NK-92 treated with Interleukin-12 subunit alpha and Interleukin-12 subunit beta, amount 100 ng/mL, for 24 hours (cell line): ENCODE results near the gene FRMD8.
"Not testable (repeated sequence)": the region's sequence is repeated elsewhere in the genome, so short reads cannot be mapped to it uniquely, and the experiment has no call there.

ENCODE experiments used
- DNase-seq: peaks from one replicate; lab custom pipeline; 2025; lab: John Stamatoyannopoulos, UW

Gene FRMD8

DNA sequence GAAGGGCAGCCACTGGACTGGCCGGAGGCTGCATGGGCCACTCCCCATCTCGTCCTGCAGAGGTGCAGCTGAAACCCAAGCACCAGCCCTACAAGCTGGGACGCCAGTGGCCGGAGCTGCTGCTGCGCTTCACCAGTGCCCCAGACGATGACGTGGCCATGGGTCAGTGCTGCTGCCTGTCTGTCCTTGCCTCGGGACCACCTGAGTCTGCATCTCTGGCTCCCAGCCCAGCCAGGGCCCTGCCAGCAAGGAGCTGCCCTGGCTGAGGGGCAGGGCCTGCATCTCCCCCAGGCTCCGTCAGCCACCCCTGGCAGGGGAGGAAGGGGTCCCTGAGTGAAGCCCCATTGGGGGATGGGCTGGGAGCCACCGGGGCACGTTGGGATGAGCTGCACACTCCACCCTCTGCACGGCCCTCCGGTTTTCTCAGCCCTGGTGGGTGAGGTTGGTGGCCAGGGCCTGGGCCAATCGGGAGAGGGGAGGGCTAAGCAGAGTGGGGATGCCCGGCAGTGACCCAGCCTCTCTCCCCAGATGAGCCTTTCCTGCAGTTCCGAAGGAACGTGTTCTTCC is 7.2 kb downstream of the FRMD8 start:
- DNase-seq, result no peak

DNA sequence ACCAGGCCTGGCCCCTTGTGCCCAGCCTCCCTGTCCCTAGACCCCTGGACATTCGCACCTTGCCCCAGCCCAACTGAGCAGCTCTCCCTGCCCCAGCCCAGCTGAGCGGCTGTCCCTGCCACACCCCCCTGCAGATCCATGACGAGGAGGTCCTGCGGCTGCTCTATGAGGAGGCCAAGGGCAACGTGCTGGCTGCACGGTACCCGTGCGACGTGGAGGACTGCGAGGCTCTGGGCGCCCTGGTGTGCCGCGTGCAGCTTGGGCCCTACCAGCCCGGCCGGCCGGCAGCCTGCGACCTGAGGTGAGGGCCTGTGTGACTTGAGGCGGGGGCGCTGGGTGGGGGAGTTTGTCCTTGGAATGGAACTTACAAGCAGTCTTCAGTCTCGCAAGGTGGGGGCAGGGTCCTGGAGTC is 7.7 kb downstream of the FRMD8 start:
- no peak for DNase-seq

- DNase-seq, result no peak
Observed at GRCh38 chr11:65395961-65396530, 9.6 kb downstream of the FRMD8 start.

DNA sequence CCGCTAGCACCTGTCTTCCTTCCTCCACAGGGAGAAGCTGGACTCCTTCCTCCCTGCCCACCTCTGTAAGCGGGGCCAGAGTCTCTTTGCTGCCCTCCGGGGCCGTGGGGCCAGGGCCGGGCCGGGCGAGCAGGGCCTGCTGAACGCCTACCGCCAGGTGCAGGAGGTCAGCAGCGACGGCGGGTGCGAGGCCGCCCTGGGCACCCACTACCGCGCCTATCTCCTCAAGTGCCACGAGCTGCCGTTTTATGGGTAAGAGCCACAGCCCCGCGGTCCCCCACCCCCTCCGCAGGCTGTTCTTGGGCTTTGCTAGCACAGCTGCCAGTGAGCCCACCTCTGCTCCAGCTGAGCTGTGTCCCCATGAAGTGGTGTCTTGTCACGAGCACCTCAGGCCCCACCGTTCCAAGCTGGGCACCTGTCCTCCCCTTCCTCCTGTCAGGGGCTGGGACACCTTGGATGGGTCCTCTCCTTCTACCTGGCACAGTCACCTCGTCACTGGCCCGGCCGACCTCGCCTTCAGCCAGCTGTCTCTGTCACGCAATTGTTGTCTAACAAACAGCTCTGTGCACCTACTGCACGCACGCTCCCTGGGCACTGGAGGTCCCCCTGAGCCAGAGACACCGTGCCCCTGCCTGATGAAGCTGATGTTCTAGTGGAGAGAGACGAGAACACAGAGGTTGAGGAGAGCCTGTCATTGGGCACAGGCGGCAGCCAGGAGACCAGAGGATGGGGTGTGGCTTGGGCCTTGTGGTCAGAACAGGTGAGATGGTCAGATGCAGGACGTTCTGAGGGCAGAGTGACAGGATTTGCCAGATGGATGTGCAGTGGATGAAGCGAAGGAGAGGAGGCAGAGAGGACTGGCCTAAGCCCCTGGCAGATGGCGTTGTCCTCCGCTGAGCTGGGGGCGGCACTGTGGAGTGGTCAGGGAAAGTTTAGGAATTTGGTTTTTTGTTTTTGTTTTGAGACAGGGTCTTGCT is 10.6 kb downstream of the FRMD8 start:
- no peak for DNase-seq

DNA sequence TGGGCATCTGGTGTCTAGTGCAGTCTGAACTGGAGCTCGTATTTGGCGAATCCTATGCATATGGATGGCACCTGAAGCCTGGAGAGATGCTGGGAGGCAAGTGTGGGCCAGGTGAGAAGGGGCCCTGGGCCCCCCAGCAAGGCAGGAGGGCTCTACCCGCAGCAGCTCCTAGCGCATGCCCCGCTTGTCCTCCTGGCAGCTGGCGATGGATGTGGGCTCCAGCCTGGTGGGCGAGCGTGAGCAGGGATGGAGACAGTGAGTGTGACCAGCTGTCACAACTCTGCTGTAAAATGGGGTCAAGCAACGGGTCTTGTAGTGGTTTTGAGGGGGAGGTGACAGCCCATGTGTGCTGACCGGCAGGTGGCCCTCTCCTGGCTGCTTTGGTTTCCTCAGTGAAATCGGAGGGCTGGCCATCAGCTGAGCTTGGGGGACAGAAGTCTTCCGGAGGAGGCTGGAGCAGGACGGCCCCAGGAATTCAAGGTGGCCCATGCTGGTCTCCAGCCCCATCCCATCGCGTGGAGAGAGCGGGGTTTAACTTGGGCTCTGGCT is 12.0 kb downstream of the FRMD8 start:
- DNase-seq, result no peak

- no peak for DNase-seq
Observed at GRCh38 chr11:65399249-65399648, 12.8 kb downstream of the FRMD8 start.

DNA sequence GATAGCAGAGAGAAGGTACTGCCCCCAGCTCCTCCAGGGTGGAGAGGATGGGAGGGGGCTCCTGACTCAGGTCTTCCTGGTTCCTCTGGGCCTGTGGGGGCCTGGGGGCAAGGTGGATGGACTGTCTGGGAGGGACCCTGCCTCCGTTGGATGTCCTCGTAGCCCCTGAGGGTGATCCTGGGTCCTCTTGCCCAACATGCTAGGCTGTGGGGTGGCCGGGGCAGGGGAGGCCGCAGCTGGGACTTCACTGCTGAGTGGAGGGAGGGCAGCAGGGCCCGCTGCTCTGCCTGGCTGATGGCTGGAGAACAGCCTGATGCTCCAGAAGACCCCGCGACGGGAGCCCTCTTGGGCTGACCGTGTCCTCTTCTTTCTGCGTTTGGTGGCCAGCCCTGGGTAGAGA is 13.4 kb downstream of the FRMD8 start:
- DNase-seq, result no peak

DNA sequence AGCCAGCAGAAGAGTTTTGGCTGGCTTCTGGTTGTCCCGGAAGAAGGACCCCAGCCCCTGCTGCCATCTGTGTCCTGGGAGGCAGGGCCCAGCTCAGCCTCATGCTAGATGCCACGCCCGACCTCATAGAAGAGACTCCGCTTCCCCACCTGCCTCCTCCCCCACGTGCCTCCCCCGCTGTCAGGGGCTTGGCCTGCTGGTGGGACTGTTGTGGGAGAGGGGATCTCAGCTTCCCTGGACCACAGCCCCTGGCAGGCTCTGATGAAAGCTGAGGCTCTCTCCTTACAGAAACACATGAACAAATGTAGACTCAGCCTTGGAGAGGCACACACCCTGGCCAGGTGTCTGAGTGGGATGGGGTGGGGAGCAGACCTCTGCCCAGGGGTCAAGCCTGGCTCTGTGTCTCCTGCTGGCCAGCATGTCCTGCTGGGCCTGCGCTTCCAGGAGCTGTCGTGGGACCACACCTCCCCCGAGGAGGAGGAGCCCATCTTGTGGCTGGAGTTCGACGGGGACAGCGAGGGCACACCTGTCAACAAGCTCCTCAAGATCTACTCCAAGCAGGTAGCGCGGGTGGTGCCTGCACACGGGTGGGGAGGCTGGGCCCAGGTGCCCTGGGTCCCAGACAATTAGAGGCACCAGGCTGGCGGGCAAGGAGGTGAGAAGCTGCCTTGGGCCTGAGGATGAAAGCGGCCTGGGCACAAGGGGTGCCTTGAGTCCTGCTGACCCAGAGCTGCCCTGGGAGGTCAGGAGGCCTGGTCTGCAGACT is 14.1 kb downstream of the FRMD8 start:
- DNase-seq, result no peak

DNA sequence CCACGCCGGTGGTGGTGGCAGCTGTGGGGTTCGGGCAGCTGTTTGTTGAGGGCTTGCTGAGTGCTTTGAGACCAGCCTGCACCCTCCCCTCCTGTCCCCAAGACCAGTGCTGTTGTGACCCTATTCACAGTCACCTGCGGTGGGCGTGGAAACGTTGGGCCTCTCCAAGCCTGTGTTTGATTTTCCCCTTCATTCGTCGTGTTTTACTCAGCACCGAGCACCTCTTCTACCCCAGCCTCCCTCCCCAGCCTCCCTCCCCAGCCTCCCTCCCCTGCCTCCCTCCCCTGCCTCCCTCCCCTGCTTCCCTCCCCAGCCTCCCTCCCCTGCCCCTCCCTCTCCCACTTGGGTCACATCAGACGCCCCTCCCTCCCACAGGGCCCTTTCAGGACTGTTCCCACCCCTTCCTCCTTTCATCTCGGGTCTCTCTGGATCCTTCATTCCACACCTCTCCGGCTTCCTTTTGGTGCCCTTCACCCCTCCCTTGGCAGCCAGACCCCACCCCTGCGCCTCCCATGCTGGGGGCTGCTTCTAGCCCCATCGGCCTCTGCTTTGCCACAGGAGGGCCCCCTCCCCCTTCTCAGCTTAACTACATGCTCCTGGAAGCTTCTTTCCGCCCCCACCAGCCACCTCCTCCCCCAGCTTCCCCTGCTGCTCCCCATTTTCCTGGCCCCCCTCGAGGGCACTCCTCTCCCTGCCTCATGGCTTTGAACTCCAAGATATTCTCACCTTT is 14.8 kb downstream of the FRMD8 start:
- DNase-seq, result no peak

GRCh38 chr11:65401803-65402248 is 15.4 kb downstream of the FRMD8 start:
- no peak for DNase-seq

DNA sequence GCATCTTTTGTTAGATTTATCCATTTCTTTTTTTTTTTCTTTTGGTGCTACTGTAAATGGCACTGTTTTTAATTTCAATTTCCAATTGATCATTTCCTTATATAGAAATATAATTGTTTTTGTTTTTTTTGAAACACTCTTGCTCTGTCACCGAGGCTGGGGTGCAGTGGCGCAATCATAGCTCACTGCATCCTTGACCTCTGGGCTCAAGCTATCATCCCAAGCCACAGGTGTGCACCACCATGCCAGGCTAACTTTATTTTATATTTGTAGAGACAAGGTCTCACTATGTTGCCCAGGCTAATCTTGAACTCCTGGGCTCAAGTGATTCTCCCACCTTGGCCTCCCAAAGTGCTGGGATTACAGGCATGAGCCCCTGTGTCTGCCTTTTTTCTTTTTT is 16.4 kb downstream of the FRMD8 start:
- DNase-seq, result no peak

DNA sequence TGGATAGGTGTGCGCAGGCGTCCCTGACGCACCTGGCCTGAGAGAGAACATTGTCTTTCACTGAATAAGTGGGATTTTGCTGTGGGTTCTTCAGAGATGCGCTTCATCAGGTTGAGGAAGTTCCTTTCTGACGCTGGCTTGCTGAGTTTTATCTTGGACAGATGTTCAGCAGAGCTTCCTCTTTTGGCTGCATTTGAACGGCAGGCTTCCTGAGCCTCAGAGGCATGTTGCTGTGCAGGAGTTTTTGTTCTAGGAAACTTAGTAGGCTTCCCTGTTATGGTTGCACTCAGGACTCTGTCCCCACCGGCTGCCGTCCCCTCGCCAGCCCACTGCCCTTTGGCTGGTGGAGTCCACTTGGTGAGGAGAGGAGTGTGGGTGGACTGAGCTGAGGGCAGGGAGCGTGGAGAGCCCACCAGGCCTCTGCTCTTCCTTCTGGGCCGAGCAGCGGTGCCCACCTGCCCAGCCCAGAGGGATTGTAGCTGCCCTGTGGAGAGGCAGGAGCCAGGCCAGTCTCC is 17.2 kb downstream of the FRMD8 start:
- DNase-seq, result no peak

DNA sequence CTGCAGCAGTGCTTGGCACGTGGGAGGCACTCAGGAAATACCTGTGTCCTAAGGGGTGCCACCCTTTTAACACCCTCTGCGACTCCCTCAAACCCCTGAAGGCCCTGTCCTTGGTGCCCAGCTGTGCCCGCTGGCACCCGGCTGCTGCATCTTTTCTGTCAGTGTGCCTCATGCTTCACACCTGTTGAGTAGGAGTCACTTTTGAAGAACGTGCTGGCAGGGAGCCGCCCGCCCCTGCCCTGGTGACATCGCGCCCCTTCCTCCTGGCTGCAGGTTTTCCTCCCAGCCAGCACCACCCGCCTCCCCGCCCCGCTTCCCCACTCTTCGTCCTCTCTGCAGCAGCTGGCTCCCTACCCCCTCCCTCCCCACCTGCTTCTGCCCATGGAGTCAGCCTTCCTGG is 17.8 kb downstream of the FRMD8 start:
- no peak for DNase-seq

- no peak for DNase-seq
Observed at GRCh38 chr11:65404638-65405339, 18.4 kb downstream of the FRMD8 start.

DNA sequence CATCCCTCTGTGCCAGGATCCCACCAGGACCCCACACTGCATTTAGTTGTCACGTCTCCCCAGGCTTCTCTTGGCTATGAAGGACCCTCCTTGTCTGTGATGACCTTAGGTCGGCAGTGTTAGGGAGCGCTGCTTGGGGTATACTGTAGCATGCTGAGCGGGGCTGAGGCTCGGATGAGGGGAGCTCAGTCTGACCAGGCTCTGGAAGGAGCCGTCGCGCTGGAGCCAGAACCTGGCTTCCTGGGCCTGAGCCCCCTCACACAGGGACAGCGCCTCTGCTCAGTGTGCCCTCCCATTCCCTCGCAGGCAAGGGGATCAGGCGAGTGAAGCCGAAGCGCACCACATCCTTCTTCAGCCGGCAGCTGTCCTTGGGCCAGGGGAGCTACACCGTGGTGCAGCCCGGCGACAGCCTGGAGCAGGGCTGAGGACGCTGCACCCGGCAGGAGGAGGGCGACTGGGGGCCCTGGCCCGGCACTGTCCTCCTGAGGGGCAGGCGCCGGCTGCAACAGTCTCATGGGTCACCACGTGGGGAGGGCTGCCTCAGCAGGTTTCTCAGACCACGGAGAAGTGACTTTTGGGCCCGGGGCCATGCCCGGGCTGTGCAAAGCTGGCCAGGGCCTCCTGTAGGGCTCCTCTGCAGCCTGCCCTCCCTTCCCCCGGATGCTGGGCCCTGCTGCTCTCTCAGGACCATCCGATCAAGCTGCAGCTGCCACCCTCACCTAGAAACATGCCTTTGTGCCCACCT is 24.7 kb downstream of the FRMD8 start:
- DNase-seq, result no peak

DNA sequence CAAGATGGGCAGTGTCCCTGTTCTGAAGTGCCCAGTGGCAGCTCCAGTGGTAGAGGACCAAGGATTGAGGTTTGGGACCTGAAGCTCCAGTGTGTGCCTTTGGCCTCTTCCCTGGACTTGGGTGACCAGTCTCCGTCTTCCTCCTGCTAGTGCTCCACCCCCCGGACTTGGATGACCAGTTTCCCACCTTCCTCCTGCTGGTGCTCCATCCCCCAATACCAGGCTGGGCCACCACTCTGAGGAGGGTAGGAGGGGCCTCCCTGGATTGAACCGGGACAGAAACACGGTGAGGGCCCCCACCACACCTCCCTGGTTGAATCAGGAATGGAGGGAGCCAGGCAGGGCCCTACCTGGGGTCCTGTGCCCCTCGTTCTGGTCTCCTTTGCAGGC is 25.2 kb downstream of the FRMD8 start:
- DNase-seq, result no peak

DNA sequence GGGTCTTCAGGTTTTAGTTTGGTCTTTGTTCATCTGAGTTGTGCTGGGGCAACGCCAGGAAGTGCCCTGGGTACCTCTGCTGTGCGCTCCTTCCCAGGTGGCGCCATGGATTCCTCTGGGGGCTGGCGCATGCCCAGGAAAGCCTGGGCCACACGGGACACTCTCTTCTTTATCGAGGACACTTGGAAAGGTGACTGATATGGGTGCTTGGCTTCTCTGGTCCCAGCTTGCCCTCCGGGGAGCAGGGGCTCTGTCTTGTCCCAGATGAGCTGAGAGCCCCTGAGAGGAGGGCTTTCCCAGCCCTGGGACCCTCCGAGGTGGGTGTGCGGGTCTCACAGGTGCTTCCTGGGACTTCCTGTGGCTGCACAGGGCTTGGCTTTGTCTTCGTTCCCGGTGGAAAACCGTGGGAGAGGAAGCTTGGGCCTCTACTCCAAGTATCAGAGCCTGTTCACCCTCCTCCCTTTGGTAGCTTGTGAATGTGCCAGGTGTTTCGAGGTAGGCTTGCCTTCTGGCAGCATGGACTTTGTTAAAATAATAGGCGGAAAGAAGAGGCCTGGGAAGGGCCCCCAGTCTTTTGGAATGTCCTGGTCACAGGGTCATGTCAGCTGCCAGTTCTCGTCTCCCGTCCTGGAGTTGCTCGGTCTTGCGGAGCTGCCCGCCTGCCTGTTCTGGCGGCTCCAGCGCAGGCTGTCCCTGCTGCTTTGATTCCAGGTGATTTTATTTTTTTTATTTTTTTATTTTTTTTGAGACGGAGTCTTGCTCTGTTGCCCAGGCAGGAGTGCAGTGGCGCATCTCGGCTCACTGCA is 26.0 kb downstream of the FRMD8 start:
- no peak for DNase-seq

GRCh38 chr11:65413077-65413664 is 26.7 kb downstream of the FRMD8 start:
- not testable (repeated sequence) for DNase-seq
